Right lobe of liver (tissue), 4 donors: ENCODE data around the gene SLC39A3.

Experiments used
- CTCF ChIP-seq, 4 donors: fragments of 200-600 bp in 3 of 4; fragments of 450-650 bp in 1 of 4; IDR thresholded peaks; one replicate each; pipeline versions ENCODE4 v1.5.1 to v1.8.0; 2016 to 2022; ENCODE audit warnings: antibody characterized with exemption in 4 of 4, mild to moderate bottlenecking in 2 of 4
- POLR2A ChIP-seq: fragments of 450-650 bp; IDR thresholded peaks from one replicate; pipeline ENCODE4 v1.6.1; 2017; ENCODE audit warnings: antibody characterized with exemption, mild to moderate bottlenecking
- donor health status: DM: no; HTN: no; CAD: no.
- donor health status: DM: no; HTN: no; CAD: no.
- donor health status: DM: no; HTN: yes; CAD: no.

GRCh38 chr19:2759965-2760364 lies 20.1 kb upstream of the SLC39A3 start:
- TF ChIP-seq CTCF (IDR thresholded peaks at IDR 0.05) = no peak
- no peak for TF ChIP-seq POLR2A
